ENCODE measurements around the gene SHROOM2.

Gene SHROOM2

DNA sequence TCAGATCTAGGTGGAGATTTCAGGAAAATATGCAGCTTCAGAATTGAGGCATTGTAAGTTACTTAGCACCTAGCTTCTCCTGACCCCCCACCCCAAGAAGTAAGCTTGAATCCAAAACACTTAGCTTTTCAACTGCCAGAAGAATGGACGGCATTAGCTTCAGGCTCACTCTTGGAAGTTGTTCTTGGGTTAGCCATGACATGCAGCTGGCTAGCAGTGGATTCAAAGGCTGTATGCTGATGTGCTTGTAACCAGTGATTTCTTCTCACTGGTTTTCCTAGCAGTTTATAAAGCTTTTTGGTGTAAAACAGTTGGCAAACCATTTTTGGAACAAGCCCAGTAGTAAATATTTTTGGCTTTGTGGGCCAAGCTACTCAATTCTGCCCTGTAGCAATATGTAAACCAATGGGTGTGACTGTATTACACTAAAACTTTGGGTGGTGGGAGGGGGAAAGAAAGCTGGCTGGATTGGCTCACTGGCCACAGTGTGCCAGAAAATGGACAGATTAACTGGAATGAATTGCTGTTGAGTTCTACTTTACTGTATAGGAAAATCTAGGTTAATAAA, 85.6 kb downstream of the SHROOM2 start:
- DNase-seq = no peak

GRCh38 chrX:9873360-9873759, 87.1 kb downstream of the SHROOM2 start:
- no peak for DNase-seq

DNA sequence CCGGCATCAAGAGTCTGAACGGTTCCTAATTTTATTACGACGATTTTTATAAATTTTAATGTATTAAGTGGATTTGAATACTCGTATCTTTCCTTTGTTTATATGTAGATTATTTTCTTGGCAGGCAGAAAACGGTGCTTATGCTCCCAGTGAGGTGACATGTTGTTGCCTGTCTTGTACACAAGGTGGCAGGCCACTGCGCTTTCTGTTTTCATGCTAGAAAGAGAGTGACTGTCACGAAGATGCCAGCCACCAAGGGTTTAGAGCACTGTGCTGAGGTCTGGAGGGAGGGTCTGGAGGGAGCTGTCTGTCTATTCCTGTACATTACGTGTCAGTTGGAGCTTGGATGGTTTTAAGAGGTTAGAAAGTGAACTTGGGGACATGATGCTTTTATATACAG, 87.7 kb downstream of the SHROOM2 start:
- peak; percentile 15 for DNase-seq

DNA sequence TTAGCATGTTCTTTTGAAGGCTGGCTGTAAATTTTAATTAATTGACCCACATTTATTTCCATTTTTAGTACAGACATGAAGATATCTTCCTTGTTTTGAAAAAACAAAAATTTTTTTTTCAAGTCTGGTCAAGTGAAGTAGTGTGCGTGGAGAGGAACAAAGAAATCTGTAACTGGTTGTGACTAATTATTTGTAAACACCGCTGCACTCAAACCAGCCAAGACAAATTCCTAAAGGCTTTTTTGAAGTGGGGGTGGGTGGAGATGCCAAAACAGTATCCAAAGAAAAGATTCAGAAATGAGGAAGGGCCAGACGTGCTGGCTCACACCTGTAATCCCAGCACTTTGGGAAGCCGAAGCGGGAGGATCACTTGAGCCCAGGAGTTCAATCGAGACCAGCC, 88.3 kb downstream of the SHROOM2 start:
- no peak for DNase-seq

DNA sequence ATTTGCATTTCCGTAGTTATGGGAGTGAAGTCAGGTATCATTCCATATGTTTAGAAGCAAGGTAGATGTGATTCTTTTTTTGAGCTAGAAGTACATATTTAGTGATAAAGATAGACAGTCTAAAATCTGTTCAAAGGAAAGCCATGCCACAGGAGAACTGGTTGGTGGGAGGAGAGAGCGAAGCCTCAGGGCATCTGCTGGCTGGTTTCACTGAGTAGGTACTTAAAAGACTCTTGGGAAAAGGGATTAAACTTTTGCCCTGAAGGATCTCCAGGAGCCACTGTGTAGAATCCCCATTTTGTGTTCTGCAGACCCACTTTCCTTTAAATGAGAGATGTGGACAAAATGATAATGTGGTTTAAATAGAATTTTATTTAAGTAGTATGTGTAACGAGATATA, 89.6 kb downstream of the SHROOM2 start:
- DNase-seq = no peak

GRCh38 chrX:9876201-9876600, 90.0 kb downstream of the SHROOM2 start:
- no peak for DNase-seq

- DNase-seq = no peak
Measured at GRCh38 chrX:9878146-9878820, 92.1 kb downstream of the SHROOM2 start.

DNA sequence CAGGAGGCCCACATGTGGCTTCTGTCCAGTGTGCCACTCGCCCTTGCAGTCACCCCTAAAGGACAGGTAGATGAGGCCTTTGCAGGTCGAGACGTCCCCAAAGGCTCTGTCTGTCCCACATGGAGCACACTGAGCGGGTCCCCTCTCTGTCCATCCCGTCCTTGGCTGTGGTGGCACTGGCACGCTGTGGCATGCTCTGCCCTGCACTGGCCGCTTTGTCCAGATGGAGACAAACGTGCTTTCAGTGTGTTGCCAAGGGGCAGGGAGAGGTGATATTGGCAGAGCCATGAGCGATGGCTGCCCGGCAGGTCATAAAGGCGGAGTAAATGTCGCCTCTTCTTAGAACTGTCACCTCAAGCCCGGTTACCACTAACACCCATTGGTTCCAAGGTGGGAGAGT, 94.0 kb downstream of the SHROOM2 start:
- DNase-seq = no peak

DNA sequence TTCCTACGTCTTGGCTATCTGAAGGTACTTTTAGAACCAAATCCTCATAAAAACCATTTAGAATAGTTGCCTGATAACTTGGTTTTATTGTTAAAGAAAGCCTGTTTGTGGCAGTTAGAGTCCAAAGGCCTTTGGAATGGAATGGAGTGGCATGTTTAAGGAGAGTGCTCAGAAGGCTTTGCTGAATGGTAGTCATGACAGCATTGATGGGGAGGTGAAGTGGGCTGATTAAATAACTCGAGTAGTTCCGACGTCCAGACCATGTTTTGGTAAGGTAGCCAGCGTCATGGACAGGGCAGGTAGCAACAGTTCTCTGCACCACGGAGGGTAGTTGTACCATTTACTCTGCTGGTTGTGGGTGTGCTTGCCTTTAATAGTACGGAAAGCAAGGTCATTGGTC, 94.6 kb downstream of the SHROOM2 start:
- DNase-seq = no peak

DNA sequence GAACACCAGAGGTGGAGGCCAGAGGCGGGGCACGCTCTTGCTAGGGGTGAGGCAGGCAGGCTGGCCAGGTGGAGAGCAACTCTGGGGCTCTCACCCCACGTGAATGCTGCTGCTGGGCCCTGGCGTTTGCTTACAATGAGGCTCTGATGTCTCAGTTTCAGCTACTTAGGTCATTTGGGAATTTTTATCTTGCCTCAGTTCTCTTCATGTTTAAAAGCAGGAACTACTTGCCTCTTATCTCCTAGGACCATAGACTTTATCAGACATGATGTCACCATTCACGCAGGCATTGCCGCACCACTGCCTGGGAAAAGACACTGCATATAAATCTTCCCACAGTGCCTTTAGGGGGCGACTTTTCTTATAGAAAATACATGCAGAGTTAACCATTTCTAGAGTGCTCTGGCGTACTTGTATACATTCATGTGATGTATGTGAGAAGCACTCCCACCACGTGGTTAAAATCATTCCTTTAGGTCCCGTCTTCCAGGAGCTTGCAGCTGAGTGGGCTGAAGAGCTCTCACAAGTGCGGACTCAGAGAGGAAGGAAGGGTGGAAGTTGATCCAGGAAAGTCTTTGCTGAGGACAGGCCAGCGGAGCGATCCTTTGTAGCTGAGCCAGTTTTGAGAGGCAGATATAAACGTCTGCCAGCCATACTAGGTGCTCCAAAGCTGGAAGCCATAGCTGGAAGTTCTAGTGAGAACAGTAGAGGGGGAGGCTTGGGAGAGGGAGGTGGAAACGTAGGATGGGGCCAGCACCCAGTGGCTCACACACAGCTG, 96.6 kb downstream of the SHROOM2 start:
- DNase-seq = no peak

GRCh38 chrX:9884031-9884779, 98.0 kb downstream of the SHROOM2 start:
- no peak for DNase-seq

GRCh38 chrX:9885150-9885549, 98.9 kb downstream of the SHROOM2 start:
- DNase-seq = no peak

GRCh38 chrX:9887659-9888297, 101.5 kb downstream of the SHROOM2 start:
- no peak for DNase-seq

DNA sequence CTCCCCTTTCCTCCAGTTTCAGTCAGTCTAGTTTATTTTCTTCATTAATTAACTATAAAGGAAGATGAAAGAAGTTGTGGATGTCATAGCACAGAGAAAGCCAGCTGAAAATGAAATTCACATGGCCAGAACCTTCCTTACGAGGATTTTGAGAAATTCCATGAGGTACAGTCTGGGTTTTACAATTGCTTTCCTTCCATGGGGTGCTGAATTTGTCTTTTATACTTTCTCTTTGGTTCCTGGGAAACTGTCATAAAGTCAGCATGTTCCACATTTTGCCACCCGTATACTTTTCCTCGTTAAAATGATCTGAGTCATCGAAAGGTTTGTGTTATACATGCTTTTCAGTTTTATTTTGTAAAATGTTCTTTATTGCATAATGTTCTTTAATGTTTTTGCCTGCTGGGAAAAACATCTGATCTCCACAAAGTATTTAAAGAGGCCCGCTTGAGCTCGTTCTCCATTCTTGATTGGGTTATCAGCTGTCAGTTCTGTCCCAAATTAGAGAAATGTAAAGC, 102.8 kb downstream of the SHROOM2 start:
- no peak for DNase-seq

- no peak for DNase-seq
Measured at GRCh38 chrX:9890681-9891091, 104.5 kb downstream of the SHROOM2 start.

DNA sequence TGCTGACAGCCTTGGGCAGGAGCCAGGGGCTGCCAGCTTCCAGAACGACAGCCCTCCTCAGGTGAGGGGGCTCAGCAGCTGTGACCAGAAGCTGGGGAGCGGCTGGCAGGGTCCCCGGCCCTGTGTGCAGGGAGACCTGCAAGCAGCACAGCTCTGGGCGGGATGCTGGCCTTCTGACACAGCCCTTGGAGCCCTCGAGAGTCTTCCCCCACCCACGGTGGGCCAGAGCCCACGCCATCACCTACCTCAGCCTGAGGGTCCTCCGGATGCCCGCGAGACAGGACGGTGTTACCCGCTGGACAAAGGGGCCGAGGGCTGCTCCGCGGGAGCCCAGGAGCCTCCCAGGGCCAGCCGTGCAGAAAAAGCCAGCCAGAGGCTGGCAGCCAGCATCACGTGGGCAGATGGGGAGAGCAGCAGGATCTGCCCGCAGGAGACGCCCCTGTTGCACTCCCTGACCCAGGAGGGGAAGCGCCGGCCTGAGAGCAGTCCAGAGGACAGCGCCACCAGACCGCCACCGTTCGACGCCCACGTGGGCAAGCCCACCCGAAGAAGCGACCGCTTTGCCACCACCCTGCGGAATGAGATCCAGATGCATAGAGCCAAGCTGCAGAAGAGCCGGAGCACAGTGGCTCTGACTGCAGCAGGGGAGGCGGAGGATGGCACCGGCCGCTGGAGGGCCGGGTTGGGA, 109.1 kb downstream of the SHROOM2 start:
- DNase-seq = no peak

DNA sequence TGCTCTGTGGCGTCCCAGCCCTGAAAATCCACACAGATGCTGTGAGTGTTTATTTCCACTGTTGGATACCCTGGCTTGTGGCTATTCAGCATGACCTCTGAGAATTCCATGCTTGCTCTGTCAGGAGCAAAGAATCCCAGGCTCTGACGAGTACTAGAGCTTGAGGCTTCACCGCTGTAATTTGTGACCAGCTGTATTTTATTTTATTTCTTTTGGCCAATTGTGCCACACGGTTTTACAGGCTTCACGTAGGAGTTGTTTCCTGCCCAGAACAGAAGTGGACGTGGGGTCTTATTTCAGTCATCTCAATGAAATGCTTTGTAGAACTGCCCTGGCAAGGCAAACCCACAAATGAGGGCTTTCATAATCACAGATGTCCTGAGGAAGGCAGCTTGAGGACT, 111.5 kb downstream of the SHROOM2 start:
- DNase-seq = no peak

DNA sequence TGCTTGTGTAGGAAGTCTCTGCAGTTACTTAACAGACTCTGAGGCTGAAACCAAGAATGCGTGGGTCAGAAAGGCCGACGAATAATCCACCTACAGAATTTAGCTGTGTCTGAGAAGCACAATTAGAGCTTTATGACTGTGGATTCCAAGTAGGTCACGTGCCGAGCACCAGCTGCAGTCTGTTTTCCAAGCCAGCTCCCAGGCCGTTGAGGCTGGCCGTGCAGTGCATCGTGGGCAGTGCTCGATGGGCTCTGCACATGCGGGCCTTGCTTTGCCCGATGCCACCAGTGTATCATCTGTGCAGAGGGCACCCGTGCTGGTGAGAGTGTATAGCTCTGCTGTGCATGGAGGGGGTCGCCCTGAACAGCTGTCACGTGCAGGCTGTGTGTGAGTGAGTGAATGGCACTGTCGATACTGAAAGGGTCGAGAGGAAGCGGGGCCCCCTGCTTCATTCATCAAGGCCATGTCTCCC, 113.4 kb downstream of the SHROOM2 start:
- DNase-seq = no peak

- no peak for DNase-seq
Measured at GRCh38 chrX:9902656-9903055, 116.4 kb downstream of the SHROOM2 start.

- no peak for DNase-seq
Measured at GRCh38 chrX:9903146-9903545, 116.9 kb downstream of the SHROOM2 start.

GRCh38 chrX:9905288-9905687, 119.1 kb downstream of the SHROOM2 start:
- no peak for DNase-seq

DNA sequence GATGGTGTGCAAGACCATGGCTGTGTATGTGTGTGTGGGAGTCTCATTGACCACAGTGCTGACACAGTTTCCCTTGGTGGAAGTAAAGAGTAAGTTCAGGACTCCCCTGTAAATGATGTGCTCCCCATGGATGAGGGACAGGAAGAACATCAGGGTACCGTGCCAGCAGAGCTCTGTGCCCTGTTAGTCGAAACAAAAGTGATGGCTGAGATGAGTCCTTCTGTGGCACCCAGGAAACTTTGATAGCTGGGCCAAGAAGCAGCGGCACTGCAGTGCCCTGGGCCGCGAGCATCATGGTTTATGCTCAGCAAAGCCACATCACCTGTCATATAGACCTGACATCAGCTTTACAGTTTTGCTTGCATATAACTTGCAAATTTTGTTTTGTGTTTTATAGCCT, 119.5 kb downstream of the SHROOM2 start:
- DNase-seq = no peak
